Activated naive CD8-positive, alpha-beta T cell treated with anti-CD3 and anti-CD28 coated beads, Interleukin-2, amount 50 U/mL, for 24 hours (primary cell): ENCODE results near the gene ASB15.

Experiments used
- ATAC-seq: fragments of 150-1000 bp; cut with Tn5 transposase; one replicate; pipeline ENCODE4 v1.10.0; 2021
- DNase-seq: peaks from one replicate; pipeline ENCODE4 v3.0.0; 2021
- H3K27ac Mint-ChIP-seq: one replicate; pipeline ENCODE4 v1.8.0; 2021; ENCODE audit warnings: mild to moderate bottlenecking, mixed read lengths
- H3K27me3 Mint-ChIP-seq: one replicate; pipeline ENCODE4 v1.8.0; 2021; ENCODE audit warnings: mixed read lengths
- H3K36me3 Mint-ChIP-seq: one replicate; pipeline ENCODE4 v1.8.0; 2021; ENCODE audit warnings: low read depth, mixed read lengths
- H3K4me1 Mint-ChIP-seq: one replicate; pipeline ENCODE4 v1.8.0; 2021; ENCODE audit warnings: mixed read lengths
- H3K4me3 Mint-ChIP-seq: one replicate; pipeline ENCODE4 v1.8.0; 2021; ENCODE audit warnings: mild to moderate bottlenecking, moderate library complexity, mixed read lengths
- H3K9me3 Mint-ChIP-seq: one replicate; pipeline ENCODE4 v1.8.0; 2021; ENCODE audit warnings: mixed read lengths

Gene ASB15

GRCh38 chr7:123573896-123574467 lies 27.6 kb upstream of the ASB15 start:
- H3K4me3 Mint-ChIP-seq = no peak overlapping the region
- ATAC-seq = no peak
- H3K27me3 Mint-ChIP-seq = peaks cover 18% of the 10 kb centered on the region
- no peaks in the 10 kb centered on the region for H3K4me1 Mint-ChIP-seq
- H3K36me3 Mint-ChIP-seq = no peaks in the 10 kb centered on the region
- no peaks in the 10 kb centered on the region for H3K9me3 Mint-ChIP-seq
- no peak overlapping the region for H3K27ac Mint-ChIP-seq
- DNase-seq = no peak

- H3K27me3 Mint-ChIP-seq = peaks cover 32% of the 10 kb centered on the region
- no peaks in the 10 kb centered on the region for H3K36me3 Mint-ChIP-seq
- H3K4me1 Mint-ChIP-seq = no peaks in the 10 kb centered on the region
- H3K27ac Mint-ChIP-seq = no peak overlapping the region
- H3K9me3 Mint-ChIP-seq = no peaks in the 10 kb centered on the region
- H3K4me3 Mint-ChIP-seq = no peak overlapping the region
- no peak for DNase-seq
- no peak for ATAC-seq
Observed at GRCh38 chr7:123579416-123579815, 22.2 kb upstream of the ASB15 start.

GRCh38 chr7:123580406-123581161 lies 21.0 kb upstream of the ASB15 start:
- Mint-ChIP-seq H3K27me3 (peaks cover 32% of the 10 kb centered on the region), H3K36me3 (no peaks in the 10 kb centered on the region), H3K4me1 (no peaks in the 10 kb centered on the region), H3K27ac (no peak overlapping the region), H3K4me3 (no peak overlapping the region), H3K9me3 (no peaks in the 10 kb centered on the region)
- DNase-seq (no peak), ATAC-seq (peak; percentile 40)

- Mint-ChIP-seq H3K36me3 (no peaks in the 10 kb centered on the region), H3K9me3 (no peaks in the 10 kb centered on the region)
- no peak for ATAC-seq
Observed at GRCh38 chr7:123581162-123581459, 20.5 kb upstream of the ASB15 start.

GRCh38 chr7:123583821-123584220 lies 17.8 kb upstream of the ASB15 start:
- H3K4me3 Mint-ChIP-seq = no peak overlapping the region
- H3K4me1 Mint-ChIP-seq = no peaks in the 10 kb centered on the region
- H3K27me3 Mint-ChIP-seq = peaks cover 18% of the 10 kb centered on the region
- no peaks in the 10 kb centered on the region for H3K9me3 Mint-ChIP-seq
- H3K36me3 Mint-ChIP-seq = no peaks in the 10 kb centered on the region
- ATAC-seq (no peak), DNase-seq (no peak)
- H3K27ac Mint-ChIP-seq = no peak overlapping the region

More at GRCh38 chr7:123581162-123581459, 20.5 kb upstream of the ASB15 start:
- H3K4me1 Mint-ChIP-seq = no peaks in the 10 kb centered on the region
- H3K27ac Mint-ChIP-seq = no peak overlapping the region
- no peak for DNase-seq
- H3K4me3 Mint-ChIP-seq = no peak overlapping the region
- H3K27me3 Mint-ChIP-seq = peaks cover 31% of the 10 kb centered on the region

GRCh38 chr7:123588376-123588775 lies 13.2 kb upstream of the ASB15 start:
- Mint-ChIP-seq H3K36me3 (no peaks in the 10 kb centered on the region), H3K4me3 (no peak overlapping the region), H3K9me3 (no peaks in the 10 kb centered on the region), H3K27me3 (peaks cover 19% of the 10 kb centered on the region), H3K4me1 (no peaks in the 10 kb centered on the region), H3K27ac (no peak overlapping the region)
- DNase-seq = no peak
- no peak for ATAC-seq

GRCh38 chr7:123594813-123595241 lies 6.8 kb upstream of the ASB15 start:
- H3K4me1 Mint-ChIP-seq = no peaks in the 10 kb centered on the region
- ATAC-seq (no peak), DNase-seq (no peak)
- peaks cover 18% of the 10 kb centered on the region for H3K27me3 Mint-ChIP-seq
- no peak overlapping the region for H3K4me3 Mint-ChIP-seq
- H3K36me3 Mint-ChIP-seq = no peaks in the 10 kb centered on the region
- H3K27ac Mint-ChIP-seq = no peak overlapping the region
- H3K9me3 Mint-ChIP-seq = no peaks in the 10 kb centered on the region

GRCh38 chr7:123598657-123599056 lies 3.0 kb upstream of the ASB15 start:
- Mint-ChIP-seq H3K4me3 (no peak overlapping the region), H3K4me1 (no peaks in the 10 kb centered on the region), H3K36me3 (no peaks in the 10 kb centered on the region), H3K27ac (no peak overlapping the region), H3K9me3 (no peaks in the 10 kb centered on the region), H3K27me3 (peaks cover 7% of the 10 kb centered on the region)
- ATAC-seq = no peak
- DNase-seq = no peak

- H3K27ac Mint-ChIP-seq = no peak overlapping the region
- no peak for DNase-seq
- no peaks in the 10 kb centered on the region for H3K36me3 Mint-ChIP-seq
- no peaks in the 10 kb centered on the region for H3K4me1 Mint-ChIP-seq
- peaks cover 4% of the 10 kb centered on the region for H3K27me3 Mint-ChIP-seq
- H3K4me3 Mint-ChIP-seq = no peak overlapping the region
- no peak for ATAC-seq
- H3K9me3 Mint-ChIP-seq = no peaks in the 10 kb centered on the region
Observed at GRCh38 chr7:123599766-123600165, 1.9 kb upstream of the ASB15 start.

- Mint-ChIP-seq H3K9me3 (no peaks in the 10 kb centered on the region), H3K36me3 (no peaks in the 10 kb centered on the region), H3K4me1 (no peaks in the 10 kb centered on the region), H3K4me3 (no peak overlapping the region), H3K27ac (no peak overlapping the region), H3K27me3 (peaks cover 4% of the 10 kb centered on the region)
- ATAC-seq = no peak
- no peak for DNase-seq
Observed at GRCh38 chr7:123600876-123601275, 745 bp upstream of the ASB15 start.

- no peak for ATAC-seq
- Mint-ChIP-seq H3K27me3 (peaks cover 4% of the 10 kb centered on the region), H3K27ac (no peak overlapping the region), H3K4me1 (no peaks in the 10 kb centered on the region), H3K4me3 (no peak overlapping the region), H3K9me3 (no peaks in the 10 kb centered on the region), H3K36me3 (no peaks in the 10 kb centered on the region)
- DNase-seq = no peak
Observed at GRCh38 chr7:123602648-123603047, 1.0 kb downstream of the ASB15 start.

- no peak for ATAC-seq
- Mint-ChIP-seq H3K27ac (no peak overlapping the region), H3K4me3 (no peak overlapping the region), H3K36me3 (no peaks in the 10 kb centered on the region), H3K27me3 (peaks cover 2% of the 10 kb centered on the region), H3K4me1 (no peaks in the 10 kb centered on the region), H3K9me3 (no peaks in the 10 kb centered on the region)
- DNase-seq = no peak
Observed at GRCh38 chr7:123604739-123605138, 3.1 kb downstream of the ASB15 start.

GRCh38 chr7:123607423-123607975 lies 5.9 kb downstream of the ASB15 start:
- H3K27me3 Mint-ChIP-seq = peaks cover 2% of the 10 kb centered on the region
- no peaks in the 10 kb centered on the region for H3K36me3 Mint-ChIP-seq
- DNase-seq (no peak), ATAC-seq (no peak)
- H3K4me3 Mint-ChIP-seq = no peak overlapping the region
- no peaks in the 10 kb centered on the region for H3K4me1 Mint-ChIP-seq
- no peak overlapping the region for H3K27ac Mint-ChIP-seq
- peaks cover 3% of the 10 kb centered on the region for H3K9me3 Mint-ChIP-seq

- no peak overlapping the region for H3K4me3 Mint-ChIP-seq
- no peaks in the 10 kb centered on the region for H3K36me3 Mint-ChIP-seq
- no peak overlapping the region for H3K27ac Mint-ChIP-seq
Observed at GRCh38 chr7:123608991-123609882, 7.6 kb downstream of the ASB15 start.

GRCh38 chr7:123609883-123610239 lies 8.2 kb downstream of the ASB15 start:
- H3K36me3 Mint-ChIP-seq = no peaks in the 10 kb centered on the region
- peaks cover 14% of the 10 kb centered on the region for H3K27me3 Mint-ChIP-seq
- no peaks in the 10 kb centered on the region for H3K4me1 Mint-ChIP-seq
- DNase-seq (no peak), ATAC-seq (no peak)
- peaks cover 3% of the 10 kb centered on the region for H3K9me3 Mint-ChIP-seq
- no peak overlapping the region for H3K27ac Mint-ChIP-seq
- H3K4me3 Mint-ChIP-seq = no peak overlapping the region

More at GRCh38 chr7:123608991-123609882, 7.6 kb downstream of the ASB15 start:
- DNase-seq (no peak), ATAC-seq (no peak)
- H3K27me3 Mint-ChIP-seq = peaks cover 13% of the 10 kb centered on the region
- peaks cover 3% of the 10 kb centered on the region for H3K9me3 Mint-ChIP-seq
- H3K4me1 Mint-ChIP-seq = no peaks in the 10 kb centered on the region
